ENCODE measurements around the gene GSK3B.

DNA sequence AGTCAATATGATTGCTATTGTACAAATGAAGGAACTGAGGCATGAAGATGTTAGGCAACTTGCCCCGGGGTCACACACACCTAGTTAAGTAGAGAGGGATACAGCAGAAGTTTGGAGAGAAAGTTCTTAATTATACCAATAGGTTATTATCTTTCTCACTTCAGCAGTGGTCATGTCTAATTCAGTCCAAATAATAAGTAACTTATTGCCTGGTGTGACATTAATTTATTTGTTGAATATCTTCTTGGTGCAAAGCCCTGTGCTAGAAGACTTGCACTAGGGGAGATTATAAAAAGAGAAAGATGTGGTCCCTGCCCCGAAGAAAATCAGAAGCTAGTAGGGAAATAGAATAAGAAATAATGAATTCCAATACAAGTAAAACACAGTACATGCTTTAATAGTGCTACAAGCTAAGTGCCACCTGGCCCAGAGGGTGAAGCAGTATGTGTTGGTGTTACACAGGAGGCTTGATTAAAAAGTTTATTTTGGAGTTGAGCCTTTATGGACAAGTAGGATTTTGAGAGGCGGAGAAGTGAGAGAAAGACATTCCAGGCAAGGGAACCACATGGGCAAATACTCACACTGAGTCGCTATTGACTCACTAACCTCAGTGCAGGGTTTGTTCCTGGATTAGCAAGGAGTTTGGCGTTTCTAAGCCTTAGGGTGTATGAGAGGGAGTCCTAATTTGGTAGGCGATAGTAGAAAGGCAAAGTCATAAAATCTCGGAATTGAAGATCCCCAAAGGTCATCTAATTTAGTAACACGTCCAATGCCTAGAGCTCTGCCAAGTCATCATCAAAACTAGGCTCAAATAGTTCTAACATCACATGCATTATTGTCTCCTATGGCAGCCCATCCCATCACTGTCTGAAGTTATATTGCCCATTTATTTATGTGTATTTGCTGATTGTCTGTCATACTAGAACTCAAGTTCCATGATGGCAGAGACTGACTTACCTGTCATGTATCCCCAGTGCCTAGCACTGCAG lies 19.2 kb upstream of the GSK3B start:
- TF ChIP-seq POLR2A (IDR thresholded peaks at IDR 0.05; ENCODE audit: low read depth, low read length) (no peak), POLR2AphosphoS5 (IDR thresholded peaks at IDR 0.05; ENCODE audit: low read depth, low read length) (no peak)
